Sigmoid colon (tissue), 3 donors: ENCODE measurements around the gene TBC1D19.

Source experiments
- CTCF ChIP-seq, 4 experiments: fragments of 450-650 bp in 3 of 4; fragments of 200-600 bp in 1 of 4; IDR thresholded peaks; one replicate each; pipeline ENCODE4 v1.5.1; 2016 to 2019; ENCODE audit warnings: antibody characterized with exemption in 4 of 4, mild to moderate bottlenecking in 3 of 4, moderate library complexity in 2 of 4
- POLR2A ChIP-seq, 2 donors: fragments of 450-650 bp; IDR thresholded peaks; one replicate each; pipeline ENCODE4 v1.6.1; 2016; ENCODE audit warnings: antibody characterized with exemption in 2 of 2, mild to moderate bottlenecking in 2 of 2, moderate library complexity in 2 of 2

GRCh38 chr4:26609868-26610267, 26.0 kb downstream of the TBC1D19 start:
- TF ChIP-seq POLR2A (IDR thresholded peaks at IDR 0.05) (no peak), CTCF (IDR thresholded peaks at IDR 0.05) (no peak)
